GM11168 (cell line): ENCODE results near the gene CCDC177.

Experiments used
- in situ Hi-C: fragments of 300-500 bp; cut with MboI; formaldehyde crosslinking; loops from one replicate; pipeline ENCODE4 v1.12.0; 2022; ENCODE audit warnings: low sequenced_read_pairs; ENCODE audit not compliant: unreplicated experiment

The CCDC177 gene

DNA sequence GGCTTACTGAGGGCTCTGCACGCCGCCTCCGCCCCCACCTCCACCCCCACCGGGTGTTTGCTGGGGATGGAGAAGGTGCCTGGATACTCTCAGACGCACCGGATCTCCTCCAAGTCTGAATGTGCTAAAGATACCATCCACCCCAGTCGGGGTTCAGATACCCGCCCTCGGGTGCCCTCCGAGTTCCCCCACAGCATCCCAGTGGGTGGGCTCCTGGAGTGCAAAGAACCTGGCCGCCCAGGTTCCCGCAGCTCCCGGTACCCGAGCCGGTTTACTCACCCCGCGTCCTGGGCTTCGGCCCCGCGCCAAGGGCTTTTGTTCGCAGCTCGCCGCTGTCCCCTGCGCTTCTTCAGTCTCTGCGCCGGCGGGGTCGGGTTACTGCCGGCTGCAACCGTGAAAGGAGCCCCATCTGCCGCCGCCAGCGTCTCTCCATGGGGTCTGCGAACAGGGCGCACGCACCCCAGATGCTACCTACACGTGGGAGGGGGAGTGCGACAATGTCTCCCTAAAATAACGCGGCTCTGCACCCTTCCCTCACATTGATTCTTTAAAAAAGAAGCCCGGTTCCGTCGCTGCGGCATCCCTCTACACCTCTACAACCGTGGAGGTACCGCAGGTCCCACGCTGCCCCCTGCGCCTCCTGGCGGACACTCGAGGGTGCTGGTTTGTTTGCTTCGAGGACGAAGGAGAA is at the start of gene CCDC177:
Gene CCDC177 (minus strand): TSS at position 609 of the 691 bp plus-strand sequence. CDS start 1,249 bp downstream, outside the sequence.
- in situ Hi-C loops = loop anchor here (25.0 kb wide), 1 partner anchor 713 kb away; no protein-coding TSS in a partner anchor

DNA sequence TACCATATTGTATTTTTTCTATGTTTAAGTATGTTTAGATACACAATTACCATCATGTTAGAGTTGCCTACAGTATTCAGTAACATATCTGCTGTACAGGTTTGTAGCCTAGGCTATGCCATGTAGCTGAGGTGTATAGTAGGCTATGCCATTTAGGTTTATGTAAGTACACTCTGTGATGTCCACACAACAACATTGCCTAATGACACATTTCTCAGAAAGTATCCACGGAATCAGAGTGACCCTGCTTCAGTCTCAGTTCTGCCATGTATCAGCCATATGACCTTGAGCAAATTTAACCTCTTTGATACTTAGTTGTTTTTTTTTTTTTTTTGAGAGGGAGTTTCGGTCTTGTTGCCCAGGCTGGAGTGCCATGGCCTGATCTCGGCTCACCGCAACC is 49.5 kb upstream of the CCDC177 start:
- in situ Hi-C loops = no loop called here

DNA sequence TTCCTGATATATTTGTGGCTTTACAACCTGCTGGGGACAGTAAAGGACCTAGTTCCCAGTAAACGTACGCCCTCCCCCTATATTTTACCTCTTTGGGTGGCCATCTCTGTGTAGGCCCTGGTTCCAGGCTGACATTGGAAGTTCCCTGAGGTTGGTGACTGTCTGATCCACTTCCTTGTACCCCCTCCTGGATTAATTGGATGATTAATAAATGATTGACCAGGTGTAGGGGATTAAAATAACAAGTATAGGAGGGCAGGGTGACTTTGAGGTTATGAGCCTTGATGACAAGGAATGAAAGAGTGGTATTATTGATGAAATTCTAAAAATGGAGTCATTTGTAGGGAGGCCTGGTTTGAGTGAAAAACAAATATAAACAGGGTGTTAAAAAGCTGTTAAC is 46.3 kb upstream of the CCDC177 start:
- in situ Hi-C loops = no loop called here

DNA sequence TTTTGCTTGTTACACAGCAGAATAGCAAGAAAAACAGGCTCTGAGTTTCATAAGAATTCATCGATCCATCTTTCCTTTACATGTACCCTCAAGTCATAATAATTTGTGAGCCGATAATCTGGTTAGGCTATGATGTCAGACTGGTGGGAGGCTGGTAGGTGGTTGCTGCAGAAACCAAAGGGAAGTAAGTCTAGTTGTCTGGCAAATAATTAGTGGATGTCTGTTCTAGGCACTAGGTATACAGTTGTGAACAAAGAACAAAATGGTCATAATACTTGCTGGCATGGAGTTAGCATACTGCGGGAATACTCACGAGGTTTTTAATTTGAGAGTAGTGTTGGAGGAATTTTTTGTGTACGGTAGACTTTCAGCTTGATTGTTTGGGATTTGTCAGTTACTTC is 45.5 kb upstream of the CCDC177 start:
- in situ Hi-C loops = no loop called here

DNA sequence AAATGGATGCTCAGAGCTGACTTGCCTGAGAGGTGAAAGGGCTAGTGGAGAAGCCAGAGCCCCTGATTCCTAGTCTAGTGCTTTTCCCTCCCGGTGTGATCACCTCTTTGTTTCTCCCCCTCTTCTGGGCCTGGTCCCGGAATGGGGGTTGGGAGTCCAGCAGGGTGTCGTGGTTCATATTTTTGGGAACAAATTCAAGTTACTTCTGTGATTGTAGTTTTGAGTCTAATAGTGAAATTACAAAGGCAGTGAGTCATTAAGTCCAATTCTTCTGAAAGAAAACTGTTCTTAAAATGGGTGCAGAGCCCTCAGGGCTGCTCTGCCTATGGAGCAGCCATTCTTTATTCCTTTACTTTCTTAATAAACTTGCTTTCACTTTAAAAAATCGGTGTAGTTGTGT is 44.3 kb upstream of the CCDC177 start:
- in situ Hi-C loops = loop anchor here (10.0 kb wide), 1 partner anchor 46 kb away; no protein-coding TSS in a partner anchor

DNA sequence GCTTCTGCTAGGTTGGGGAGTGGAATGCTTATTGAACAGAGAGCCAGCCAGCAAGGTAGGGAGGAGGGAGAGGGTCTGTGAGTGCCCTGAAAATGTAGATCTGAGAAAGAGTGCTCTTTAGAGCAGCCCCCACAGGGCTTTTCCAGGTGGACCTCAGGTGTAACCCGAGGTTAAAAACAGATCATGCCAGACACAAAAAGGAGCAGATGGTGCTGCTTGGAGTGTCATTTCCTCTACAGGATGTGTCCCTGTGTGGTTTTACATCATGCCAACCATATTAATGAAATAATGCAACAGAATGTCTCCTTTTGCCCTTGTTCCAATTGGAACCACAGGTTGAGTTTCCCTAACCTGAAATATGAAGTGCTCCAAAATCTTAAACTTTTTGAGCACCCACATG is 43.1 kb upstream of the CCDC177 start:
- in situ Hi-C loops = loop anchor here (10.0 kb wide), 1 partner anchor 47 kb away; no protein-coding TSS in a partner anchor

DNA sequence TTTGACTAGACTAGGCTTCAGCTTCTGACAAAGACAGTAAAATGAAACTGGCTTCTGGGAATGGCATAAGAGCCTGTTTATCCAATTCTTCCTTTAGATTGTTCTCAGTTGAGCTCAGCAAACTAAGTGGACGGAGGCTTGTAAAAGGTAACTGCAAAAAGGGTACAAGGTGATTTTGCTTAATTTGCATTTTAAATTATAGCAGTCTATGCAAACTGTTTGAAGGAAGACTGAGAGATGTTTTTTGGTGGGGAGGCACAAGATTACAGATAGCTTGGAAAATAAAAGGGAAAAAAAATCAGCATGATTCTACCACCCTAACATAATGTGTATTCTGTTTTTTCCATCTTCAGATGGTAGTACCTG is 41.7 kb upstream of the CCDC177 start:
- in situ Hi-C loops = loop anchor here (10.0 kb wide), 1 partner anchor 48 kb away; no protein-coding TSS in a partner anchor

DNA sequence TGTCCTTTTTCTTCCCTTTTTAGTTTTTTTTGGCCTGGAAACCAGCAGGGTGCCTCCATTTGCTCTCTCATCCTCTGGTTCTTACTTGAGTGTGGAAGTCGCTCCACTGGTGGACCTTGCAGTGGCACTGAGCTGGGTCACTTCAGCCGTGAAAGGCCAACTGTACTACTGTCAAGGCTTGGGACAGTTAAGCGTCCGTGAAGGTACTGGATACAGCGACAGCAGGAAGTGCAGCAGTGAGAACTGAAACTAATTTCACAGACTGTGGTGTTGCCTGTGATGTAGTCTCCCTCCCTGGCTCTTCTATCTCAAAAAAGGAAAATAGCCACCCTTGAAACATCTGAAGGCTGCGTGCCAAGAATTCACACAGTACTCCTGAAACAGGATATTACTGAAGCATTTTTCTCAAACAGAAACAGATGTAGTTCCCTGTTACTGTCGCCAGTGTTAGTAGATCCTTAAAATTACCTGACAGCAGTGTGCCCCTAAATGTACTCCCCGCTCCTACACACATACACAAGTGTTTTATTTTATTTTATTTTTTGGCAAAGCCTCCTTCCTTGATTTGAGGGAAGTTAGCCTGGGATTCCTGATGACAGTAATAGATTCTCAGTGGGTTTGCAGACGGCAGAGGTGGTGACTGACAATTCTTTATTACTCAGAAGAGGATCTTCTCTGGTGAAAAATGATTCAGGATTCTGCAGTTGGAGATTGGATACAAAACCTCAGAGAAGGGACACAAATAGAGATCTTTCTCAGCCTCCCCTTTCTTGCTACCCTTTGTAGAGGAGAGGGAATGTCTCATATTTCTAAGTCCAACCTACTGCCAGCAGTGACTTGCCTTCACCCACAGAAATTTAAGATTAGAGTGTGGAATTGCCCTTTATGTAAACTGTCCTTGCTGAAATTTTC is 41.1 kb upstream of the CCDC177 start:
- in situ Hi-C loops = loop anchor here (10.0 kb wide), 1 partner anchor 49 kb away; no protein-coding TSS in a partner anchor

DNA sequence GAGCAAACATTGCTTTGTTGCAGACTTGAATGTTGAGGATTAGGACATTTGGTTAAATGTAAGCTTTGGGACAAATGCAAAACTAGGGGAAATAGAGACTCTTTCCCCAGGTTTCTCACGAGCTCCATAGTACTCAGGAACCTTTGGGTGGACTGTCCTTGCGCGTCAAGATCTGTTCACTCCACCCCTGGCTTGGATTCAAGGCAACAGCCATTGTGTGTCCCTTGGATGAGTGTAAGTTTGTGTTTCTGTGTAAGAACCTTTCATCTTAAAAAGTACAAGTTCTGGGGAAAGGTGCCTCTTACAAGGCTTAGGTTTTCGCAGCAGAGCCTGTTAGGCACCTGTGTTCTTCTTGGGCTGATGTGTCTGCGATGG is 40.4 kb upstream of the CCDC177 start:
- in situ Hi-C loops = loop anchor here (10.0 kb wide), 1 partner anchor 50 kb away; no protein-coding TSS in a partner anchor

DNA sequence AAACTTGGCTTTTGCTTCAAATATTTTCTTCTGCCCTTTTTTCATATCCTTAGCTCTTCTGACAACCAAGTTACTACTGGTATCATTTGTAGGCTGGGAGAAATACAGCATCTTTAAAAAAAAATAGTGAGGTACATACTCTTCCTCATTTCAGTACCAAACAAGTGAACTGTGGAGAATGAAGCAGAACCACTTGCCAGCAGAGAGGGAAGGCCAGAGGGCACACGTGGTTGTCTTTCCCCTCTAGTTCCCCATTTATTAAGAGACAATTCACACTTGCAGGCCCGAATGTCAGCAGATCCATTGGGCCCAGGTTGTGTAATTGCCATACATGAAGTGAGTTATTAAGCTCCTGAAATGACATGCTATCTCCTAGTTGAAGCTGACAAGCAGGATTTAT is 39.9 kb upstream of the CCDC177 start:
- in situ Hi-C loops = loop anchor here (10.0 kb wide), 1 partner anchor 50 kb away; no protein-coding TSS in a partner anchor

DNA sequence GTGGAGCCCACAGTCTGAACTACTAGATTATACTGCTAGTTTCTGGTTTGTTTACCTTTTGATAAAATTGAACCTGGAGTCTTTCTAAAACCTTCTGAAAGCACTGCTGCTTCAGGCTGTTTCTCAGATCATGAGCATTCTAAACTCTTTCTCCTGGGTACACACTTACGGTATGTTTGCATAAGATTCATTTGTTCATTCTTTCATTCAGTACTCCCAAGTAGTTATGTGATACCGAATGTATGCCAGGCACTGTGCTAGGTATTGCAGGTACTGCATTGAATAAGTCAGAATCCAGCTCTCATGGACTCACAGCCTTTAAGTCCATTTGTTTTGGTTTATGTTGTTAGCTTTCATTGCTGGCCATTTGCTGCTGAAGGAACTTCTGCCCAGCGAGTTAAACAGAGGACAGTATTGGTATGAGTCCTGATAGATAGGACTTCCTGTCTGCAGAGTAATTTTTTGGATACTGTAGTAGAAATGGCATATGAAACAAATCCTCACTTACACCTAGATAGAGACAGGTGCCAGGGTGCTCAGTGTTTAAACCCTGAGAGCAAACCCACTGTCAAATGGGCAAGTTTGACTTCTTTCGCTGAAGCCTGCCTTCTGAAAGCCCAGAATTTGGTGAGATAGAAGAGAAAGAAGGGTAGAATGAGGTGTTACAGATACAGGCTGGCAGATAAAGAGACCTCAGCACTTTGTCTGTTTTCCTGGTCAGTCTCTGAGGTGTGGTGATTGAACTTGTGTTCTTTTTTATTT is 38.8 kb upstream of the CCDC177 start:
- in situ Hi-C loops = loop anchor here (10.0 kb wide), 1 partner anchor 51 kb away; no protein-coding TSS in a partner anchor

DNA sequence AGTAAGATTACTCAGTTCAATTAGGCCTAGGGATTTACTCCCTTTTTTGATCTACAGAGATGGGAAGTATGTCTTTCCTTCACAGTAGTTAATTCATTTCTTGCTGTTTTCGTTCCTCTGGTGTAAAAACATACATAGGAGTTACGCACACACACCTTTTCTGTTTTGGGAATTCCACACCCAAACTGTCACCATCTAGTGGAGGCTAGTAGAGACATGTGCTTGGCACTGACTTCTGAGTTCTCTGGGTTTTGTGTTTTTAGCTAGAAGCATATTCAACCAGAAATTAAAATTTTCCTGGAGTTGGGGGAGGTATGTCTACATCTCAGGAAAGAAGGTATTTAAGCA is 38.1 kb upstream of the CCDC177 start:
- in situ Hi-C loops = loop anchor here (10.0 kb wide), 1 partner anchor 52 kb away; no protein-coding TSS in a partner anchor

DNA sequence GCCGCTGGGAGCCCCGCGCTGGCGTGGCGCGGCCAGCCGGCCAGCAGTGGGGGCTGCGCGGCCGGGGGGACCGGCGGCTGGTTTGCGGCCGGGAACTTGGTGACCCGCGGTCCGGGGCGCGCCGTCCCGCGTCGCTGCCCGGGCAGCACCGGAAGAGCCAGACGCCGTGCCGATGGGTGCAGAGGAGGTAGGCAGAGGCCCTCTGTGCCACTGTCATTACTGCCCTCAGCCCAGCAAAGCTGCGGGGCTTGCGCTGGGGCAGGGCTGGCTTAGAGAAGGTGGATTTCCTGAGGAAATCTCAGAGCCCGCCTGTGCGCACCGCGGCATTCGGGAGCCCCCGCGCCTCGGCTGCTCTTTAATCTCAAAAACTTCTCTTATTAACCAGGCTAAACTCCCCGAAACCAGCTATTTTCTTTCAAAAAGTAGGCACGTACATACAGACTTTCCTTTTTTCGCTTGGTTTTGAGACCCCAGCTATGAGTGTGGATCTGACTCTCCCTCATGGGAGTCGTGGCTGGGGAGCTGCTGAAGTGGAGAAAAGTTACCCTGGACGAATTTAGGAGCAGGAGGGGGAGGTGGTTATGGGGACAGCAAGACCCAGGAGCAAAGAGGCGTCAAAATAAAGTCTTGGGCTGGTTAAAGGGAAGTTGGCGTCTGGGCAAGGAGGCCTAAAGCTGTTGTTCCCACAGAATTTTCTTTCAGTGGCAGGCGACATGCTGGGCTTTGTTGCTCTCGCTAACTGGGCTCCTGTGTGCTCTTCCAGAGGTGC is 37.5 kb upstream of the CCDC177 start:
- in situ Hi-C loops = loop anchor here (10.0 kb wide), 1 partner anchor 53 kb away; no protein-coding TSS in a partner anchor

DNA sequence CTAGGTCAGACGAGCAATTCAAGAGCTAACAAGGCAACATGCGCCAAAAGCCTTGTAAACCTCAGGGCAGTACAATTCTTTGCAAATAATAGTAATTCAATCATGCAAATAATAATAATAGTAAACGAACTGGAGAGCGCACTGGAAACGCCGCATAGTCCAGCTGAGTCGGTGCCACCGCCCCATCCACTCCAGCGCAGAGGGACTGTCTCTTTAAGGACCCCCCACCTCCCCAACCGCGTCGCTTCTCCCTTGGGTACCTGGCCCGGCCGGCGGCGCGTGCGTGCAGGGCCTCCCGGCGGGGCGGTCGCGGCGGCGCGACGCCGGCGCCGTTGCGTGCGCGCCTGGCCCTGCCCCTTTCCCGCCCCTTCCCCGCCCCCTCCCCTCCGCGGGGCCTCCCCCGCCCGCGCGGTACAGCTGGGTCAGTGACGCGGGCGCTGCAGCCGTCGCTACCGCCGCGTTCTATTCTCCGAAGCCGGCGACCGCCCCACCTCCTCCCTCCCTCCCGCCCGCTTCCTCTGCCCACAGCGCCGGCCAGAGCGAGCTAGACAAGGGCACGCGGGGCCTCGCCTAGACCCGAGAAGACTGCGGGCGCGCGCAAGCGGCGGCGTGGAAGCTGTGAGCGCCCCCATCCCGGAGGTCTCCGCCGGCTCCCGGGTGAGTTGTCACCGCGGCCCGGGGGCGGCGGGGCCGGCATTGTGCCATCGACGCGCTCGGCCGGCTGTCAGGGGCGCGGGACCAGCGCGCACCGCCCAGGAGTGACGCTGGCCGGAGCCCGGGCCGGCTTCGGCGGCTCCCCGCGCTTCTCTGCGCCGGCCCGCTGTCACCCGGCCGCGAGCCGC is 36.7 kb upstream of the CCDC177 start, which contains the start of gene SUSD6:
Gene SUSD6 (plus strand): TSS at position 425 of the 842 bp plus-strand sequence. CDS start 46,997 bp downstream, outside the sequence.
- in situ Hi-C loops = loop anchor here (10.0 kb wide), 1 partner anchor 53 kb away; no protein-coding TSS in a partner anchor

DNA sequence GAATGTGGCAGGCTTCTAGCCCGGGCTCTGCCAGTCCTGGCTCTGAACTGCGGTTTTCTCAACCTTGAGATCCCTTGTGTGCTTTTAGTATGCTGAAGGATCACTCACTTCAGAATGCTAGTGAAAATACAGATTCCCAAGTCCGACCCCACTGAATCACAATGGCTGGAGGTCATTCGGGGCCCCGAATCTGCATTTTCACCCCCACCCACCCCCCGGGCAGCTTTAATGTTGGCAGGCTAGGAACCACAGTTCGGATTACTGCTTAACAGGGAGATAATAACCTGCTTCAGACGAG is 36.2 kb upstream of the CCDC177 start:
- in situ Hi-C loops = loop anchor here (10.0 kb wide), 1 partner anchor 54 kb away; no protein-coding TSS in a partner anchor

DNA sequence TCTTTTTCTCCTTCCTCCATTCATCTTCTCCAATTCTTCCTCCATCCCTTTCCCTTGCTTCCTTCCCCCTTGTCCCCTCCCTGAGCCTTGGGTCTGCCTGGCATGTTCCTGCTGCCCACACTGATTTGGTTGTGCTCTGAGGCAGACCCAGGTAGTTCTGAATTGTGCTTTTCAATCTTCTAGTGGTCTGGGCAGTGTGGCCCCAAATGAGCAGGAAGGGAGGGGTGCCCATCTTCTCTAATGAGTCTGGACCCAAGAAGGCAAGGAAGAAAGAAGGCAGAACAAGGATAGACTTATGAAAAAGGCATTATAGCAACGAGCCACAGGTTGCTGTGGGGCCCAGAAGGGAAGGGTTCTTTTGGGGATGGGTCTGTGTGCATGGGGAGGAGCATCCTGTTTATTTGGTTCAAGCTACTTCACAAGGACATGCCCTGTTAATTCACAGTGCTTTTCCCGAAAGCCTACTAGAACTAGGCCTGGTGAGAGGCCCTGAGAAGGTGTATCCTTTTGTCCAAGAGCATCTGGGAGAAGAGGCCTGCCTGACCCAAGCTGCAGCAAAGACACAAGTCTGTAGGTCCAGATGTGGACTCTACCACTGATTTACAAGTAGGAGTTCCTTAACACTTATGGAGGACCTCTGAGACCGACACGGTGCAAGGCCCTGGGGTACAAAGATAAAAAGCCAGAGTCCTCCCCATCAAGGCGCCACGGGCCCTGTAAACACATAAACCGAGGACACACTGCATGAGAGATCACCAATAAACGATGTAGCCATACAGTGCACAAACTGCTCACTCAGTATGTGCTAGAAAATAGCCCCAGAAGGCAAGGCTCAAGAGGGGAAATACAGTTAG is 35.6 kb upstream of the CCDC177 start:
- in situ Hi-C loops = loop anchor here (10.0 kb wide), 1 partner anchor 55 kb away; no protein-coding TSS in a partner anchor
